CD14-positive monocyte (primary cell): ENCODE results near the gene KLK14. TPM values are rescaled to one million over a fixed set of nuclear protein-coding genes. Genes with fewer than 3 reads are reported as not detected.

Source experiments
- DNase-seq, 3 donors: peaks; one replicate each; pipeline ENCODE4 v3.0.0-alpha.2; 2011 to 2022
- H2AFZ ChIP-seq: 2 replicates; pipeline ENCODE4 v1.6.0; 2012; ENCODE audit warnings: mild to moderate bottlenecking, low read depth, low read length, inconsistent platforms; ENCODE audit not compliant: insufficient read depth, poor library complexity, severe bottlenecking
- H3K27ac ChIP-seq, 2 donors: 1 replicate in 1 of 2; 2 replicates in 1 of 2; pipeline ENCODE4 v1.5.1; 2012 to 2013; ENCODE audit warnings: low read length in 2 of 2, control low read depth in 1 of 2, inconsistent platforms in 1 of 2, low read depth in 1 of 2, mild to moderate bottlenecking in 1 of 2
- H3K27me3 ChIP-seq, 2 donors: one replicate each; pipeline versions ENCODE4 v1.6.0 to v1.6.1; 2011 to 2013; ENCODE audit warnings: low read length in 2 of 2; ENCODE audit not compliant: control insufficient read depth in 2 of 2, insufficient read depth in 2 of 2
- H3K36me3 ChIP-seq, 2 donors: replicated peaks in 1 of 2; 1 replicate in 1 of 2; 2 replicates in 1 of 2; pipeline versions ENCODE4 v1.5.1 to v1.6.1; 2012 to 2013; ENCODE audit warnings: low read length in 2 of 2, control low read depth in 1 of 2, inconsistent platforms in 1 of 2, mild to moderate bottlenecking in 1 of 2; ENCODE audit not compliant: insufficient read depth in 2 of 2, control insufficient read depth in 1 of 2
- H3K4me1 ChIP-seq, 2 donors: 1 replicate in 1 of 2; 2 replicates in 1 of 2; pipeline versions ENCODE4 v1.5.1 to v1.6.1; 2012 to 2013; ENCODE audit warnings: low read length in 2 of 2, control low read depth in 1 of 2, inconsistent platforms in 1 of 2, mild to moderate bottlenecking in 1 of 2, moderate library complexity in 1 of 2; ENCODE audit not compliant: insufficient read depth in 2 of 2, control insufficient read depth in 1 of 2
- H3K4me2 ChIP-seq: replicated peaks from 2 replicates; pipeline ENCODE3; 2012; ENCODE audit warnings: low read length, moderate library complexity, mild to moderate bottlenecking; ENCODE audit not compliant: poor library complexity, severe bottlenecking; ENCODE audit errors: extremely low read depth
- H3K4me3 ChIP-seq, 3 experiments: fragments of 200-600 bp in 1 of 3; sonication (generic) in 1 of 3; replicated peaks in 1 of 3; 1 replicate in 2 of 3; 2 replicates in 1 of 3; pipeline ENCODE4 v1.5.1; 2011 to 2013; ENCODE audit warnings: low read length in 3 of 3, mild to moderate bottlenecking in 3 of 3, control low read depth in 2 of 3, low read depth in 2 of 3, inconsistent platforms in 1 of 3, moderate library complexity in 1 of 3
- H3K79me2 ChIP-seq: 2 replicates; pipeline ENCODE4 v1.6.0; 2012; ENCODE audit warnings: mild to moderate bottlenecking, control low read depth, inconsistent platforms, low read length, moderate library complexity; ENCODE audit not compliant: insufficient read depth
- H3K9ac ChIP-seq: 2 replicates; pipeline ENCODE4 v1.6.0; 2017; ENCODE audit warnings: low read length, mild to moderate bottlenecking; ENCODE audit not compliant: insufficient read depth, poor library complexity, severe bottlenecking
- H3K9me3 ChIP-seq, 2 donors: replicated peaks in 1 of 2; 1 replicate in 1 of 2; 2 replicates in 1 of 2; pipeline versions ENCODE4 v1.5.1 to v1.6.1; 2012 to 2013; ENCODE audit warnings: low read length in 2 of 2, control low read depth in 1 of 2; ENCODE audit not compliant: control insufficient read depth in 1 of 2, insufficient read depth in 1 of 2
- H4K20me1 ChIP-seq: 2 replicates; pipeline ENCODE4 v1.6.0; 2012; ENCODE audit warnings: mild to moderate bottlenecking, low read length, control low read depth, moderate library complexity; ENCODE audit not compliant: insufficient read depth
- H3K27ac Mint-ChIP-seq, 7 donors: one replicate each; pipeline ENCODE4 v1.8.0; 2020; ENCODE audit warnings: mild to moderate bottlenecking in 7 of 7, mixed read lengths in 7 of 7, moderate library complexity in 6 of 7, inconsistent platforms in 2 of 7
- H3K27me3 Mint-ChIP-seq, 3 donors: one replicate each; pipeline ENCODE4 v1.8.0; 2021 to 2022; ENCODE audit warnings: low read depth in 3 of 3, mild to moderate bottlenecking in 3 of 3, mixed read lengths in 3 of 3, moderate library complexity in 3 of 3, inconsistent platforms in 1 of 3
- H3K36me3 Mint-ChIP-seq, 2 donors: one replicate each; pipeline ENCODE4 v1.8.0; 2020; ENCODE audit warnings: mixed read lengths in 2 of 2, inconsistent platforms in 1 of 2, mild to moderate bottlenecking in 1 of 2
- H3K4me1 Mint-ChIP-seq: one replicate; pipeline ENCODE4 v1.8.0; 2020; ENCODE audit warnings: mild to moderate bottlenecking, mixed read lengths
- H3K4me3 Mint-ChIP-seq, 2 donors: one replicate each; pipeline ENCODE4 v1.8.0; 2020; ENCODE audit warnings: mild to moderate bottlenecking in 2 of 2, mixed read lengths in 2 of 2, moderate library complexity in 1 of 2
- H3K9me3 Mint-ChIP-seq, 7 donors: one replicate each; pipeline ENCODE4 v1.8.0; 2020 to 2022; ENCODE audit warnings: mixed read lengths in 7 of 7, mild to moderate bottlenecking in 6 of 7, moderate library complexity in 6 of 7, inconsistent platforms in 2 of 7
- WGBS: methylation state at CpG from one replicate; pipeline ENCODE4 v1.1.5; 2013; ENCODE audit warnings: missing lambda C conversion rate; ENCODE audit not compliant: insufficient coverage; 5-methylcytosine and 5-hydroxymethylcytosine counted together
- intact Hi-C, 2 donors: fragments of 100-400 bp; cut with micrococcal nuclease; formaldehyde crosslinking; loops; one replicate each; pipeline versions ENCODE4 v1.15.0 to v1.15.1; 2023
- polyA plus RNA-seq, 3 donors: library from polyadenylated mRNA; depleted of rRNA in 1 of 3; unstranded in 2 of 3; stranded (reverse) in 1 of 3; fragments of 300-500 nt in 2 of 3; fragments of >200 nt in 1 of 3; fragmentation: Illumina TruSeq in 2 of 3; gene quantifications; 1 replicate in 2 of 3; 2 replicates in 1 of 3; pipeline ENCODE4 v1.2.3, GENCODE V29; 2012 to 2021
- TF ChIP-seq, protein P1 (sequence below): fragments of 200-600 bp; IDR thresholded peaks from one replicate; pipeline ENCODE4 v1.8.0; 2022; ENCODE audit warnings: antibody characterized with exemption, mild to moderate bottlenecking

KLK14 gene
- polyA plus RNA-seq, 3 donors, result 0.29 TPM; not detected in 2

DNA sequence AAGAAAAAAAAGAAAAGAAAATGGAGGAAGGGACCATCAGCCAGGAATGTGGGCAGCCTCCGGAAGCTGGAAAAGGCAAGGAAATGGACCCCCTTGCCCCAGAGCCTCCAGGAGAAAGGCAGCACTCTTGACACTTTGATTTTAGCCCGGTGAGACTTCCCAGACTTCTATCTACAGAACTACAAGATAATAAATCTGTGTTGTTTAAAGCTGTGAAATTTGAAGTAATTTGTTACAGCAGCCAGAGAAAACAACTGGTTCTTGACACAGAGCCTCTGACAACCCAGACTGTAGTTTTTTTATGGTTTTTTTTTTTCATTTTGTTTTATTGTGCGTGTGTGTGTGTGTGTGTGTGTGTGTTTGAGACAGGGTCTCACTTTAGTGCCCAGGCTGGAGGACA is 17.9 kb upstream of the KLK14 start:
- no peak overlapping the region for H3K27ac ChIP-seq
- no peak overlapping the region for H2AFZ ChIP-seq
- DNase-seq, result no peak
- Mint-ChIP-seq H3K9me3 (peaks cover 0 to 3% (median 0%) of the 10 kb centered on the region in 7 donors), H3K4me3 (no peak overlapping the region), H3K27ac (peak overlapping the region in 4 of 7 donors; percentile 11 to 77 (median 59)), H3K36me3 (peaks cover 50 to 71% of the 10 kb centered on the region in 2 donors), H3K27me3 (peaks cover 0 to 2% (median 1%) of the 10 kb centered on the region in 3 donors), H3K4me1 (peaks cover 28% of the 10 kb centered on the region)
- H3K4me2 ChIP-seq, result no peak overlapping the region
- H3K9ac ChIP-seq, result no peak overlapping the region
- intact Hi-C loops, result loop anchor here (10.0 kb wide), 1 partner anchor 494 kb away; no protein-coding TSS in a partner anchor
- peaks cover 24 to 71% of the 10 kb centered on the region in 2 donors for H3K36me3 ChIP-seq
- WGBS, result no CpG with 5 or more reads among the region's 3 CpGs
- no peaks in the 10 kb centered on the region for H3K9me3 ChIP-seq
- no peak overlapping the region for H3K4me3 ChIP-seq
- peaks cover 32% of the 10 kb centered on the region for H4K20me1 ChIP-seq
- H3K27me3 ChIP-seq, result no peaks in the 10 kb centered on the region
- TF ChIP-seq, protein P1, sequence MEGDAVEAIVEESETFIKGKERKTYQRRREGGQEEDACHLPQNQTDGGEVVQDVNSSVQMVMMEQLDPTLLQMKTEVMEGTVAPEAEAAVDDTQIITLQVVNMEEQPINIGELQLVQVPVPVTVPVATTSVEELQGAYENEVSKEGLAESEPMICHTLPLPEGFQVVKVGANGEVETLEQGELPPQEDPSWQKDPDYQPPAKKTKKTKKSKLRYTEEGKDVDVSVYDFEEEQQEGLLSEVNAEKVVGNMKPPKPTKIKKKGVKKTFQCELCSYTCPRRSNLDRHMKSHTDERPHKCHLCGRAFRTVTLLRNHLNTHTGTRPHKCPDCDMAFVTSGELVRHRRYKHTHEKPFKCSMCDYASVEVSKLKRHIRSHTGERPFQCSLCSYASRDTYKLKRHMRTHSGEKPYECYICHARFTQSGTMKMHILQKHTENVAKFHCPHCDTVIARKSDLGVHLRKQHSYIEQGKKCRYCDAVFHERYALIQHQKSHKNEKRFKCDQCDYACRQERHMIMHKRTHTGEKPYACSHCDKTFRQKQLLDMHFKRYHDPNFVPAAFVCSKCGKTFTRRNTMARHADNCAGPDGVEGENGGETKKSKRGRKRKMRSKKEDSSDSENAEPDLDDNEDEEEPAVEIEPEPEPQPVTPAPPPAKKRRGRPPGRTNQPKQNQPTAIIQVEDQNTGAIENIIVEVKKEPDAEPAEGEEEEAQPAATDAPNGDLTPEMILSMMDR, result no peak
- H3K79me2 ChIP-seq, result peaks cover 30% of the 10 kb centered on the region
- H3K4me1 ChIP-seq, result peaks cover 10 to 13% of the 10 kb centered on the region in 2 donors

DNA sequence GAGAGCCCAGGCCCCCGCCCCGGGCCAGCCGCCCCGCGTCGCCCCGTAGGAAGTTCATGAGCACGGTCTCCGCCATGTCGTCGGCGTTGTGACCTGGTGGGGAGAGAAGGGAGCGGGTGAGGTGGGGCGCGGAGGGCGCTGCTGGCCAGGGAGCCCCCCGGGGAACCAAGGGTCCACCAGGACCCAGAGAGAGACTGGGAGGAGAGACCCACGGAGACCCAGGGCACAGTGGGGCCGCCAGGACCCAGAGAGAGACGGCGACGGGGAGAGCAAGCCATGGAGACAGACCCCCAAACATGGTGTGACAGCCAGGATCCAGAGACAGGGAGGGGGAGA is 16.3 kb upstream of the KLK14 start:
- Histone ChIP-seq H3K4me1 (peaks cover 10 to 13% of the 10 kb centered on the region in 2 donors), H3K4me3 (peak overlapping the region in 1 of 3 experiments; percentile 48), H3K27me3 (no peaks in the 10 kb centered on the region), H4K20me1 (peaks cover 24% of the 10 kb centered on the region), H3K9ac (peak overlapping the region; percentile 21), H3K79me2 (peaks cover 17% of the 10 kb centered on the region), H3K4me2 (peak overlapping the region; percentile 14), H2AFZ (peak overlapping the region; percentile 46), H3K9me3 (no peaks in the 10 kb centered on the region), H3K27ac (peak overlapping the region in 1 of 2 donors; percentile 48), H3K36me3 (peaks cover 18 to 58% of the 10 kb centered on the region in 2 donors)
- Mint-ChIP-seq H3K27me3 (peaks cover 1 to 5% (median 3%) of the 10 kb centered on the region in 3 donors), H3K4me1 (peaks cover 23% of the 10 kb centered on the region), H3K4me3 (peak overlapping the region; percentile 61 to 75), H3K27ac (peak overlapping the region in 4 of 7 donors; percentile 26 to 70 (median 39)), H3K9me3 (peaks cover 0 to 3% (median 0%) of the 10 kb centered on the region in 7 donors), H3K36me3 (peaks cover 40 to 65% of the 10 kb centered on the region in 2 donors)
- 92% methylated on average over 20 of the region's 22 CpGs for WGBS
- TF ChIP-seq, protein P1, result no peak
- no peak for DNase-seq
- intact Hi-C loops, result no loop called here
